HCT116 (cell line): Measurements from ENCODE around the gene XRN2. TPM values are rescaled to one million over a fixed set of nuclear protein-coding genes. Genes with fewer than 3 reads are reported as not detected.

Experiments used
- ATAC-seq: fragments of 200-7000 bp; cut with Tn5 transposase; 2 replicates; pipeline ENCODE4 v1.9.1; 2020; ENCODE audit warnings: mild to moderate bottlenecking, moderate library complexity
- BruUV-seq: library from RNA; stranded (reverse); fragments of 400-500 nt; replicated peaks from 2 replicates; lab custom pipeline; 2021; lab: Mats Ljungman, UMichigan
- CTCF ChIA-PET: fragments of 300-600 bp; sonication (Branson Sonifier 250); formaldehyde crosslinking; loops from one replicate; lab custom pipeline; 2021; ENCODE audit warnings: antibody characterized with exemption; lab: Charles Lee
- POLR2A ChIA-PET: fragments of 300-600, 350-600 bp; sonication (Branson Sonifier 250); formaldehyde crosslinking; loops from one replicate; lab custom pipeline; 2021; ENCODE audit warnings: antibody characterized with exemption; lab: Charles Lee
- RAD21 ChIA-PET, 2 experiments: fragments of 300-600 bp; sonication (Branson Sonifier 250); formaldehyde crosslinking; loops; one replicate each; lab custom pipeline; 2023; ENCODE audit warnings: low total read pairs in 2 of 2; ENCODE audit not compliant: uncharacterized antibody in 2 of 2, unreplicated experiment in 2 of 2, low non-redundant PET in 1 of 2; lab: Charles Lee
- DNase-seq: peaks from one replicate; pipeline ENCODE4 v3.0.0-alpha.2; 2010; ENCODE audit warnings: low read depth, low spot score
- H2AFZ ChIP-seq: fragments of 200-600 bp; shearing (Covaris generic), sonication (generic); 2 replicates; pipeline ENCODE4 v1.6.1; 2017; ENCODE audit warnings: low read depth, mixed run types, mixed read lengths, antibody characterized with exemption, low read length; ENCODE audit not compliant: poor library complexity, severe bottlenecking
- H3K27ac ChIP-seq: 2 replicates; pipeline ENCODE4 v1.5.1; 2012; ENCODE audit warnings: low read depth, low read length
- H3K27me3 ChIP-seq: fragments of 200-600 bp; sonication (generic); 2 replicates; pipeline ENCODE4 v1.6.1; 2016; ENCODE audit warnings: mixed run types, low read length, mixed read lengths; ENCODE audit not compliant: insufficient read depth
- H3K36me3 ChIP-seq, 2 experiments: fragments of 200-500 bp in 1 of 2; fragments of 200-600 bp in 1 of 2; sonication (Bioruptor generic) in 1 of 2; sonication (generic) in 1 of 2; 2 replicates each; pipeline versions ENCODE4 v1.5.1 to v1.6.1; 2014 to 2016; ENCODE audit warnings: low read length in 2 of 2, inconsistent platforms in 1 of 2, mixed read lengths in 1 of 2, mixed run types in 1 of 2; ENCODE audit not compliant: insufficient read depth in 2 of 2, control insufficient read depth in 1 of 2
- H3K4me1 ChIP-seq, 2 experiments: fragments of 200-600 bp in 1 of 2; sonication (generic) in 1 of 2; 2 replicates each; pipeline versions ENCODE4 v1.5.1 to v1.6.1; 2012 to 2017; ENCODE audit warnings: low read length in 2 of 2, inconsistent platforms in 1 of 2, mild to moderate bottlenecking in 1 of 2, mixed read lengths in 1 of 2, mixed run types in 1 of 2, moderate library complexity in 1 of 2; ENCODE audit not compliant: insufficient read depth in 2 of 2, control insufficient read depth in 1 of 2
- H3K4me2 ChIP-seq: fragments of 200-600 bp; sonication (generic); 2 replicates; pipeline ENCODE4 v1.6.1; 2017; ENCODE audit warnings: mixed run types, low read length, mixed read lengths
- H3K4me3 ChIP-seq, 2 experiments: fragments of 200-600 bp in 1 of 2; sonication (generic) in 1 of 2; replicated peaks in 1 of 2; 2 replicates each; pipeline ENCODE4 v1.5.1; 2011 to 2016; ENCODE audit warnings: low read length in 2 of 2, control low read depth in 1 of 2, low read depth in 1 of 2, mild to moderate bottlenecking in 1 of 2, mixed read lengths in 1 of 2, mixed run types in 1 of 2
- H3K79me2 ChIP-seq: fragments of 200-600 bp; sonication (generic); 2 replicates; pipeline ENCODE4 v1.6.1; 2017; ENCODE audit warnings: mild to moderate bottlenecking, mixed run types, low read length, moderate library complexity, mixed read lengths; ENCODE audit not compliant: insufficient read depth
- H3K9ac ChIP-seq: fragments of 200-600 bp; sonication (generic); 2 replicates; pipeline ENCODE4 v1.6.1; 2016; ENCODE audit warnings: low read length, mixed read lengths
- H3K9me2 ChIP-seq: fragments of 200-600 bp; sonication (generic), shearing (Covaris generic); 2 replicates; pipeline ENCODE4 v1.6.1; 2017; ENCODE audit warnings: mixed run types, mild to moderate bottlenecking, moderate library complexity; ENCODE audit not compliant: insufficient read depth
- H3K9me3 ChIP-seq, 2 experiments: fragments of 200-500 bp in 1 of 2; fragments of 200-600 bp in 1 of 2; sonication (Bioruptor generic) in 1 of 2; sonication (generic) in 1 of 2; 2 replicates each; pipeline ENCODE4 v1.6.1; 2014 to 2017; ENCODE audit warnings: low read length in 2 of 2, mixed read lengths in 2 of 2, inconsistent platforms in 1 of 2, low read depth in 1 of 2, mild to moderate bottlenecking in 1 of 2, mixed run types in 1 of 2, moderate library complexity in 1 of 2; ENCODE audit not compliant: control insufficient read depth in 1 of 2, insufficient read depth in 1 of 2
- H4K20me1 ChIP-seq: fragments of 200-600 bp; sonication (generic), shearing (Covaris generic); 2 replicates; pipeline ENCODE4 v1.6.1; 2017; ENCODE audit warnings: mixed run types, mild to moderate bottlenecking, moderate library complexity; ENCODE audit not compliant: insufficient read depth
- CEBPB ChIP-seq: IDR thresholded peaks from 2 replicates; pipeline ENCODE4 v1.6.1; 2012; ENCODE audit warnings: low read depth
- POLR2A ChIP-seq: IDR thresholded peaks from 2 replicates; pipeline ENCODE4 v1.7.0; 2011; ENCODE audit warnings: borderline replicate concordance; ENCODE audit not compliant: insufficient read depth, insufficient read length; ENCODE audit errors: extremely low read depth
- SIN3A ChIP-seq: IDR thresholded peaks from 2 replicates; pipeline ENCODE4 v1.6.1; 2012; ENCODE audit warnings: low read depth
- intact Hi-C: fragments of 100-400 bp; cut with micrococcal nuclease; formaldehyde crosslinking; loops from 2 replicates; pipeline ENCODE4 v1.10.0; 2022
- total RNA-seq: library from RNA; stranded (reverse); gene quantifications from one replicate; pipeline ENCODE4 v1.2.1, GENCODE V29; 2021; ENCODE audit not compliant: unreplicated experiment

Gene XRN2
- total RNA-seq, 1 experiment from 2014 or later, result 101 TPM

DNA sequence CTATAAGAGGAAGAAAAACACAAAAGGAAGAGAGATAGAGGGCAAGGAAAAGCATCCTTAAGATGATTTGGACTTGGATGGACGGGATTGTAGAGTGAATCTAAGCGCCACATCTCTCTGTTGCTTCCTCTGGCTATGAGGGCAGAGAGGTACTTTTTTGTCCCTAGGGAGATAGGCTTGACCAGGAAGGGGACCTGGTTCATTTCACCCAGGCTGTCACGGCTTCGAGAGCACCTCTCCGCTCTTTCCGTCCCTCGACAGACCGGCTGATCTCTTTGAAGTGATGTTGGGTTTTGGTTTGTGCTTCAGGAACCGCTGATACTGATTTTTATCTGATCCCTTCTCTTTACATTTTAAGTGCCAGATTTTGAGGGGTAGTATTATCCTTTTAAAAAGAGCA lies 74.6 kb downstream of the XRN2 start:
- intact Hi-C loops, result no loop called here
- POLR2A ChIA-PET, result no interaction called here

DNA sequence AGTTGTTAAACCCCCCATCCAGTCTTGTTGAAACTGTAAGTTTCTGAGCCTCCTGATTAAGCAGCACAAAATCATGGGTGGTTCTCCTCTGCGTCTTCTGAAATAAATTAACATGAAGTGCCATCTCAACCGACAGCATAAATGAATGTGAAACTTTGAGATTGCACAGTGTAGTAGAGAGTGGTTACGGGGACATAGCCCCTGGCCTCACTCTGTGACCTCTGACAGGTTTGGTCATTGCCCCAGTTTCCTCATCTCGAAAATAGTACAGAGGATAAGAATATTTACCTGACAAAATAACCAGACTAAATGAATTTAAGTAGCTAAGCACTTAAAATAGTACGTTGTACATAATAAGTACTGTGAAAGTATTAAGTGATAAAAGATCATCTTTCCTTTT lies 75.1 kb downstream of the XRN2 start:
- intact Hi-C loops, result no loop called here
- no peaks in the 10 kb centered on the region for H3K9me2 ChIP-seq
- peaks cover 13% of the 10 kb centered on the region; the same call in 1 of the 2 replicates for H4K20me1 ChIP-seq
- peaks cover 77% of the 10 kb centered on the region for H3K79me2 ChIP-seq
- no peaks in the 10 kb centered on the region for H3K27me3 ChIP-seq
- H3K4me2 ChIP-seq, result no peak overlapping the region
- BruUV-seq, result no TSS peak
- no peak overlapping the region for H3K9ac ChIP-seq
- no peaks in the 10 kb centered on the region for H3K9me3 ChIP-seq
- H3K4me1 ChIP-seq, result no peaks in the 10 kb centered on the region
- ATAC-seq (no peak), DNase-seq (no peak)
- no peak overlapping the region for H3K27ac ChIP-seq
- ChIA-PET CTCF (no interaction called here), RAD21 (no interaction called here), POLR2A (interaction anchor here (1.2 kb wide), 1 partner anchor 21 kb away, joined by 3 read pairs; no protein-coding TSS in a partner anchor)
- peaks cover 10 to 13% of the 10 kb centered on the region in 2 experiments; a peak in 3 of 4 replicates for H3K36me3 ChIP-seq
- no peak overlapping the region for H2AFZ ChIP-seq
- H3K4me3 ChIP-seq, result no peak overlapping the region
- TF ChIP-seq CEBPB, result no peak
- TF ChIP-seq POLR2A, result no peak
- TF ChIP-seq SIN3A, result no peak

More for the DNA sequence above, 74.6 kb downstream of the XRN2 start:
- no peak for TF ChIP-seq SIN3A
- TF ChIP-seq, all 23 proteins: peak for 0
- Histone ChIP-seq H3K9ac (no peak overlapping the region), H3K9me2 (no peaks in the 10 kb centered on the region), H3K27me3 (no peaks in the 10 kb centered on the region), H3K4me3 (no peak overlapping the region), H3K79me2 (peaks cover 82% of the 10 kb centered on the region), H4K20me1 (peaks cover 13% of the 10 kb centered on the region; the same call in 1 of the 2 replicates), H3K4me1 (no peaks in the 10 kb centered on the region), H3K36me3 (peaks cover 9 to 11% of the 10 kb centered on the region in 2 experiments; a peak in 3 of 4 replicates), H2AFZ (no peak overlapping the region), H3K9me3 (no peaks in the 10 kb centered on the region), H3K4me2 (no peak overlapping the region), H3K27ac (no peak overlapping the region)
- BruUV-seq, result no TSS peak
- no peak for DNase-seq
- ATAC-seq, result no peak
- ChIA-PET CTCF (no interaction called here), RAD21 (no interaction called here)
